Amniotic stem cell (primary cell): ENCODE measurements around the gene RFX2.

Source experiments
- DNase-seq: peaks from one replicate; lab custom pipeline; 2025; lab: John Stamatoyannopoulos, UW

Gene RFX2

DNA sequence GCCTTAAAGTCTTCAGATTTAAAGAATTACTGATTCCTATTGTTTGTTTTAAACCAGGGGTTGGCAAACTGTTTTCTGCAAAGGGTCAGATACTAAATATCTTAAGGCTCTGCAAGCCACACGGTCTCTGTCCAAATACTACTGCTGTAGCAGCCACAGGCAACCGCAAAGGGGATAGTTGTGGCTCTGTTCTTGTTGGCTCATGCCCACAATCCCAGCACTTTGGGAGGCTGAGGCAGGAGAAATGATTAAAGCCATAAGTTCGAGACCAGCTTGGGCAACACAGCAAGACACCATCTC lies 154.7 kb downstream of the RFX2 start:
- no peak for DNase-seq

DNA sequence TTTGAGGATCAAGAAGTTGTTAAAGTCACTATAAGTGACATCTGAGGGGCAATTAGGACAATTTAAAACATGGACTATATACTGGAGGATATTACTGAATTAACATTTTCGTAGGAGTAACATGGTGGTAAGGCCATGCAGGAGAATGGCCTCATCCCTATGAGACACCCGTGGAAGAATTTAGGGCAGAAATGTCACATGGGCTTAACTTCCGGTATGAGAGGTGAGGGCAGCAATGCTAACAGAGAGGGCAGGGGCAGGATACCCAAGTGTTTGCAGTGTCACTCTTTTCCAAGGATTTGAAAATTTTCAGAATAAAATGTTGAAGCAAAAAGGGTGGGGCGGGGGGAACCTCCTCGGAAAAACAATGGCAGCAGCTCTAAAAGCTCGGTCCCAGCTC lies 156.0 kb downstream of the RFX2 start:
- DNase-seq = no peak

DNA sequence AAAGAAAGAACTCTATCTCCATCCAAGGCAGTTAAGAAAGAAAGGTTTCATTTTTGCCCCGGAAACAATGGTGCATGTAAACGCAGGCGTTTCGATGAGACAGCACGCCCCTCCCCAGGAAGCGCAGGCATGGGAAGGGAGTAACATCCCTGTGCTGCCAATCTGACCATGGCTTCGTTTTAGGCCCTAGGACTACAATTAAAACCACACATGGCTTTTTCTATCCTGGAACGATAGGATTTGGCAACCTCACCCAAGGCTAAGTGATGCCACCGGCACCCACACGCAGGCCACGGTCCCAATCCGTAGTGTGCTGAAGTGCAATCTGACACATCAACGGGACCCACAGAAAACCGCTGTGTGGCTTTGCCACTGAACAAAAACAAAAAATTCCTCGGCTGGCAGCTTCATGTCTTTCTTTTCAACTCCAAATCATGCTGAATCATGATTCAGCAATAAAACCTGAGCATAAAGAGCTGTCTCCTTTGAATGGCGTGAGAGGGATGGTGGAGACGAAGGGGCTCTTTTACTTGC lies 156.6 kb downstream of the RFX2 start:
- no peak for DNase-seq

DNA sequence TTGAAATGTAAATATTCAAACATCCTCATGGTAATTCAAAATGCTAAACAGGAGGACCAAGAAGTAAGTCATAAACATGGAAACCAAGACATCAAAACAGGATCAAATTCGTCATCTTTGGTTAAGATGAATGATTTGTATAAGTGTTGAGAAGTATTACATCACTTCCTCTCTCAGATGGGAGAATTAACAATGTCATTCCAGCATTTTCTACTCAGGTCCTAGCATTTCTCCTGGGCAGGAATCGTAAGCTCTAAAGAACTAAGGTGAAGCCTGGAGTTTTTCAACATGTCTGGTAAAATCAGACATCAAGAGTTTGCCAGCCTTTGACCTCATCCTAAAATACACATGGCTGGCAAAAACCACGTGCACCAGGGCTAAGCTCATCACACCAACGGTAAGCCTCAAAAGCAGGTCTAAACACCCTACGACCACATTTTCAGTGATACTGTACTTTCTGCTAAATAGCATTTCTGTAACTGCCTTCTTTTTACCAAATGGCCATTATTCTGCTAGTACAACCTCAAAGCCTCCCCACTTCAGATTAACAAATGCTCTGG lies 157.2 kb downstream of the RFX2 start:
- DNase-seq = no peak

DNA sequence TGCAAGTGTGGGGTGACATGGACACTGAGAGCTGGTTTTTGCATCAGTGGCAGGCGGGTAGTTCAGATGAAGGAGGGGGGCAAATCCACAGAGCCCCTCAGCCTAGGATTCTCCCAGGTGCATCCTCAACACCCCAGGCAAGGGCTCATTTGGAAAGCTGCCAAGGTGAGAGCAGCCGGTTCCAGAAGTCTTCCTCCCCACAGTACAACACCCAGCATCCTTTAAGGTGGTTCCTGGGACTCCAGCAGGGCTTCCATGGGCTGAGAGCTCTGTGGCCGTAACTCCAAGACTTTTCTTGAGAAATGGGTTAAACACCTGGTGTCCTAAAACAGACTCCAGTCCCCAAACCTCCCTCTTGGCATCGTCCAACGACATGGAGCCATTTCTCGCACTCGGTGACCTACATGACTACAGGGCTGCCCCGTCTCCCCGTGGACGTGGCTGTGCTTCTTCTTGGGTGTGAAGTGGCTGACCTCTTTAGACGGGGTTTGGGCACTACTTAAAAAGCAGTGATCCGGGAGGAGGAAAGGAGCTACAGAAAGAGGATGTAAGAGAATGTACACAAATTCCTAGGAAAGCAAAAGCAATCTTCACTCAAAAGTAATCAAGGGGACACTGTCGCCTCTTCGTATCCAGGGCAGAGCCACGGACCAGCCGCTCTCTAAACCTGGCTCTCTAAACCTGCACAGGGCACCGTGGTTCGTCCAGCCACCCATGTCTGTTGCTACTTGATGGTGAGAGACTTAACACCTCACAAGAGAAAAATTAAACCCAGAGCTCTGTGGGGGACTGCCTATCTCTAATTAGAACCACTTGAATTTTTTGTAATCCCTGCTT lies 157.9 kb downstream of the RFX2 start:
- no peak for DNase-seq

DNA sequence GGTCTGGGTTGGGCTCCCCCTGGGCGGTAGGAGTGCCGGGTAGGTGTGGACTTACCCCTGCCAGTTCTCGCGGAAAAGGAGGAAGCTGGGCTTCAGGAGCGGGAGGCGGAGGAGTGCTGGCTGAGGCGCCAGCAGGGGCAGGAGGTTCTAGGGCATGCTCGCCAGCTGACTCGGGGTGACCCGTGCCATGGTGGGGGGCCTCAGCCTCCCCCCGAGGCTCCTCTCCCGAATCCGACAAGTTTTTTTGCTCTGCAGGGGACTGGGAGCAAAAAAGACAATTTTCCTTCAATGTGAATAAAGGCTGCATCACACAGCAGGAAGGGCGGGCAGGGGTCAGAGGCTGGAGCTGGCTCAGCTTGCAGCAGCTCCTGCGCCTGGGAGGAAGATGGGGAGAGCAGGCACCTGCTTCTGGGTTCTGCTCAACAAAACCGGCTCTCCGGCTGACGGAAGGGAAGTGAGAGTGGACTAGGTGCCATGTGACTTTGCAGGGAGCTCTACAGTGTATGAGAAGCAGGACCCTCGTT lies 158.9 kb downstream of the RFX2 start:
- DNase-seq = no peak

DNA sequence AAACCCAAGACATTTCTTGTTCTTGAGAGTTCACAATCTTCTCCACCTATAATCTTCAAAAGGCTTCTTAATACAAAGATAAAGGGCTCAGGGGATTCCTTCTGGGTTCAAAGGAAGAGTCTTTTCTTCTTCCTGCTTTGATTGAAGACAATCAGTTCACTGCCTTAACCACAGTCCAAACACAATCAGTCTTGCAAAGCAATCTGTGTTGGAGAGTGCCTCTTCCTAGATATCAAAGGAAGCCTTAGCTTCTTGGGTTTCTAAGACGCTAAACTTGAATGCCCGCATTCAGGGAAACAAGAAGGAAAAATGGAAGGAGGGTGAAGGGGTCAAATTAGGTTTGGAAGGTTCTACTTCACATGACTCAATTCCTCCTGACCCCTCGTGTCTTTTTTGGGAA lies 159.6 kb downstream of the RFX2 start:
- DNase-seq = no peak

DNA sequence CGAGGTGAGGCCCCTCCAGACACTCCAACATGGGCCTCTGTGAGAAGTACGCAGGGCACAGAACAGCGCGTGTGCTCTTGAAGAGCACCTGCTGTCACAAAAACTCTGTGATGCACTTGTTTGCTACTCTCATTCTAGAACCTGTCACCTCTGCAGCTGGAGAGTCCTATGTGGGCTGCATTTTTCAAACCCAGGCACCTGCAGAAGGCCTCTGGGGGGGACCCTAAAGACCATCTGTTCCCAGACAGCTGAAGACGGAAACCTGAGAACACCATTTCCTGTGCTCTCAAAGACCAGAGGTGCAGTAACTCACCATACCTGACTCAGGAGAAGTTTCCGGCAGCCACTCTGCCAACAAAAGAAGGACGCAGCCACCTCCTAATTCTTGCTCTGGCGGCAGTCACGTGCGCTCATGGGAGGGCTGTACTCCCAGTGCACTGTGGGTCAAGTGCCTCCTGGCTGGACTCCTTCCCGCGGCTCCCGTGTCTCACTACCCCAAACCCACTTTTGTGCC lies 160.5 kb downstream of the RFX2 start:
- DNase-seq = no peak

DNA sequence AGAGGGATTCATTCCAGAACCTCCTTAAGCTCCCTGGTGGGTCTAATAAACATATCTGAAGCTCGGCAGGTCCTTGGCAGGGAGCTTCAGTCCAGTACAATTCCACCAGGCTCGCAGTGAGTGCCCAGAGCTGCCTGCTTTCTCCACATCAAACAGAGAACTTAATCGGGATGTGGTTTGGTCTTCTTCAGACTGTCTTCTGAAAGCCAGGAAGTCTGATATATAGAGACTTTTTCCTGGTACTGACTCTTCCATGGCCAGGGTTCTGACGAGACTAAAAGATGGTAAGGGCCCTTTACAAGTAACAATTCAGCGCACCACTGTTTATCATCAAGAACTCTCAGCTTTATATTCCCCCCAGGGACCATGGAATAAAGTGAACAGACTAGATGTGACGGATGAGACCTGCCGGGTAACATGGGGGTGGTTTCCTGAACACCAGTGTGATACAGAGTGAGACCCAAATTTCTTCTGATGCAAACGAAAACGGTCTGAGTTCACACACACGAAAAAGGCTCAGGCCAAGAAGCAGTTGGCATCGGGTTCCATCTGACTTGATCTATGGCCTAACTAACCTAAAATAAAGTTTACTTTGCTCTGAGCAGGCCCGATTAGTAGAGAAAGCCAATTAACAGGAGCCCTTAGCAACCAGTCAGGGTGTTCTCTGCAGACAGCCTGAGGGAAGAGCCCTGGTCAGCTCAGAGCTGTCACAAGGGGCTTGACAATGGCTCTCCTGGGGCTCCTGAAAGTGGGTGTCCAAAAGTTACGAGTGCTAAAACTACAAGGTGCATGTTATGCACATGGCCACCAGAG lies 161.3 kb downstream of the RFX2 start:
- no peak for DNase-seq

DNA sequence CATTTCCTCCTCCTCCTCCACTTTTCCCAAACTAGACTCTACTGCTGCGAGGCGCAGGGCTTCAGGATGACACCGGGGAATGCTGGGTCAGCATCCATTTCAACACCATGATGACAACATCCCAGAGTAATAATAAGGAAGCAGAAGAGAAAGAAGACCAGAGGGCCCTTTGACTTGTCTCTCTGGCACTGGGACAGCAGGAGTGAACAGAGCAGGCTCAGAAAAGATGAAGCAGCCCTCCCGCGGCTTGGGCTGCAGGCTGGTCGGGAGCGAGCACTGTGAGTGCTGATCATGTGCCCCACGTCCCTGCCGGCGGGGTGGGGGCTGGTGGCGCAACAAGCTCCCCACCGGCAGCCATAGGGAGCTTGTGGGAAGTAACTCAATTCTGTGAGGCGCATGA lies 162.9 kb downstream of the RFX2 start:
- no peak for DNase-seq

DNA sequence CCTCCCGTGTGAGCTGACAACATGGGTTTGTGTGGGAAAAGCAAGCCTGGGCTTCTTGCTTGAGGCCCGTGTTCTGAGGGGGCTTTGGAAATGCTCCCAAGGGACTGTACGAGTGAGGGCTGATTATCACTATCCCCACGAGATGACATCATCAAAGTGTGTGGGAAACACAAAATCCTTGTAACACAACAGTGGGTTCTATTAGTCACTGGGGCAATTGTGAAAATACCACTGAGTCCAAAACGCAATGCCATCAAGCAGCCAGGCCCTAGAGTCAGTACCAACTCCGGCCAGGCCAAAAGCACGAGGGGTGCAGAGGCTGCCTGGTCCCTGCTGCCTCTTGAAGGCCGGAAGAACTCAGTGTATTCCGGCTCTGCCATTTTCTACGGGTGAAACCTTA lies 166.7 kb downstream of the RFX2 start:
- no peak for DNase-seq
